A673 (cell line): Measurements from ENCODE around the gene BDKRB1.

Experiments used
- CTCF ChIP-seq: fragments of 300-800, 200-600 bp; sonication (generic); conservative IDR thresholded peaks from 2 replicates; pipeline ENCODE4 v1.5.1; 2017; ENCODE audit warnings: low read depth, mild to moderate bottlenecking, antibody characterized with exemption, low read length, moderate library complexity, mixed read lengths
- EZH2 ChIP-seq: fragments of 200-600 bp; sonication (generic); IDR thresholded peaks from 2 replicates; pipeline ENCODE4 v1.6.1; 2017; ENCODE audit warnings: borderline replicate concordance, low read depth, mild to moderate bottlenecking, mixed read lengths, antibody characterized with exemption, low read length; ENCODE audit not compliant: poor library complexity, severe bottlenecking

DNA sequence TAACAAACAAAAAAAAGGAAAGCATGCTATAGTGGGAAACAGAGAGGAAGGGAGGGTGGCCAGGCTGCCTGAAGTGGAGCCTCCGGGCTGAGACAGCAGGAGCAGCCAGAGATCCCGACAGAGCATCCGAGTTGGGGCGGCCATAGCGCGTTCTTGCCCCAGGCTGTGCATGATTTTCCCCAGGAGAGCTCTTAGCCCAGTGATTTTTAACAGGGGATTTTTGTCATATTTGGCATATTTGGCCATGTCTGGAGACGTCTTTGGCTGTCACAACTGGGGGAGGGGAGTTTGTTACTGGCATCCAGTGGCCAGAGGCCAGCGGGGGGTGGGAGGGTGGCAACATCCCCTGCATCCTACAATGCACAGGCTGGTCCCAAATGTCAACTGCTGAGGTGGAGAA lies 23.6 kb downstream of the BDKRB1 start:
- no peak for TF ChIP-seq CTCF
- no peak for TF ChIP-seq EZH2
